Measurements from ENCODE around the gene CEP57. TPM values are rescaled to one million over a fixed set of nuclear protein-coding genes. Genes with fewer than 3 reads are reported as not detected.
"Not testable (repeated sequence)": the region's sequence is repeated elsewhere in the genome, so short reads cannot be mapped to it uniquely, and the experiment has no call there.

Gene CEP57
- polyA plus RNA-seq, 2 of the 4 experiments (the other 2 are of a cell fraction): 19.9 to 47.3 TPM

GRCh38 chr11:95806464-95806863 lies 16.2 kb downstream of the CEP57 start:
- H3K4me1 ChIP-seq; POLR2A ChIA-PET; H3K4me2 ChIP-seq; FAIRE-seq; H3K4me3 ChIP-seq; H3K9me3 ChIP-seq; DNase-seq (ENCODE audit: low read depth in 1 of 2, low spot score in 1 of 2); ATAC-seq; H3K27ac ChIP-seq; CTCF ChIA-PET: not testable (repeated sequence)
- WGBS (ENCODE audit: missing lambda C conversion rate): 94% methylated on average over 5 of the region's 6 CpGs

GRCh38 chr11:95811052-95811451 lies 20.8 kb downstream of the CEP57 start:
- CTCF ChIA-PET: not testable (repeated sequence)

GRCh38 chr11:95816037-95816436 lies 25.7 kb downstream of the CEP57 start:
- ChIA-PET CTCF (no interaction called here), POLR2A (no interaction called here)
- Histone ChIP-seq H3K4me2 (no peak overlapping the region), H3K27ac (no peak overlapping the region), H3K4me1 (no peaks in the 10 kb centered on the region), H3K9me3 (no peaks in the 10 kb centered on the region), H3K4me3 (no peak overlapping the region)
- TF ChIP-seq NFE2L2 (conservative IDR thresholded peaks at IDR 0.05; ENCODE audit: low read length): no peak
- no peak for TF ChIP-seq EHMT2 (IDR thresholded peaks at IDR 0.05; ENCODE audit: low read depth)
- TF ChIP-seq KDM1A (IDR thresholded peaks at IDR 0.05; ENCODE audit: low read depth): no peak
- TF ChIP-seq KDM5A (IDR thresholded peaks at IDR 0.05): no peak
- no peak for TF ChIP-seq MAX (IDR thresholded peaks at IDR 0.05)
- TF ChIP-seq ESRRA (IDR thresholded peaks at IDR 0.05; ENCODE audit: borderline replicate concordance, low read length): no peak
- TF ChIP-seq FOSB (CRISPR knock-in tag; IDR thresholded peaks at IDR 0.05): no peak
- no peak for TF ChIP-seq POLR2A (IDR thresholded peaks at IDR 0.05; ENCODE audit: low read length)
- TF ChIP-seq RCOR1 (IDR thresholded peaks at IDR 0.05; ENCODE audit: low read depth, low read length): no peak
- FAIRE-seq (no peak), ATAC-seq (no peak), DNase-seq (ENCODE audit: low read depth in 1 of 2, low spot score in 1 of 2) (no peak)
- WGBS (ENCODE audit: missing lambda C conversion rate): 98% methylated on average over 2 of the region's 2 CpGs

More at GRCh38 chr11:95811052-95811451, 20.8 kb downstream of the CEP57 start:
- DNase-seq (ENCODE audit: low read depth in 1 of 2, low spot score in 1 of 2); H3K27ac ChIP-seq; ATAC-seq; POLR2A ChIA-PET; H3K4me3 ChIP-seq; H3K4me1 ChIP-seq; H3K4me2 ChIP-seq; H3K9me3 ChIP-seq; FAIRE-seq: not testable (repeated sequence)
- WGBS (ENCODE audit: missing lambda C conversion rate): 94% methylated on average over 2 of the region's 4 CpGs

- Histone ChIP-seq H3K27ac (no peak overlapping the region), H3K4me2 (no peak overlapping the region), H3K4me1 (no peaks in the 10 kb centered on the region), H3K4me3 (no peak overlapping the region), H3K9me3 (no peaks in the 10 kb centered on the region)
- WGBS (ENCODE audit: missing lambda C conversion rate): 70% methylated on average over 2 of the region's 2 CpGs
- no peak for DNase-seq (ENCODE audit: low read depth in 1 of 2, low spot score in 1 of 2)
- no peak for TF ChIP-seq NPAS2 (CRISPR knock-in tag; IDR thresholded peaks at IDR 0.05; ENCODE audit: borderline replicate concordance)
- TF ChIP-seq SMC3 (IDR thresholded peaks at IDR 0.05): no peak
- no peak for TF ChIP-seq MAX (IDR thresholded peaks at IDR 0.05)
- no peak for TF ChIP-seq HDAC2 (IDR thresholded peaks at IDR 0.05)
- no peak for TF ChIP-seq ZNF302 (CRISPR knock-in tag; IDR thresholded peaks at IDR 0.05)
- TF ChIP-seq KDM1A (IDR thresholded peaks at IDR 0.05; ENCODE audit: low read depth): no peak
- TF ChIP-seq CHD2 (IDR thresholded peaks at IDR 0.05; ENCODE audit: low read length, partially characterized antibody): no peak
- no peak for TF ChIP-seq ELK1 (IDR thresholded peaks at IDR 0.05; ENCODE audit: low read depth, low read length)
- no peak for TF ChIP-seq CHD4 (IDR thresholded peaks at IDR 0.05; ENCODE audit: borderline replicate concordance)
- TF ChIP-seq RCOR1 (IDR thresholded peaks at IDR 0.05; ENCODE audit: low read depth, low read length): no peak
- no peak for TF ChIP-seq REST (IDR thresholded peaks at IDR 0.05)
- no peak for TF ChIP-seq ZC3H11A (IDR thresholded peaks at IDR 0.05)
- TF ChIP-seq RNF2 (IDR thresholded peaks at IDR 0.05; ENCODE audit: borderline replicate concordance, low read depth): no peak
- no peak for TF ChIP-seq POLR2AphosphoS2 (conservative IDR thresholded peaks at IDR 0.05; ENCODE audit: low read length)
- no peak for TF ChIP-seq POLR2A (IDR thresholded peaks at IDR 0.05; ENCODE audit: low read length)
- no peak for TF ChIP-seq SREBF2 (IDR thresholded peaks at IDR 0.05)
- no peak for TF ChIP-seq BCL3 (IDR thresholded peaks at IDR 0.05)
- TF ChIP-seq PBX3 (IDR thresholded peaks at IDR 0.05): no peak
- TF ChIP-seq RFX5 (IDR thresholded peaks at IDR 0.05): no peak
- TF ChIP-seq HOXB5 (CRISPR knock-in tag; IDR thresholded peaks at IDR 0.05): no peak
- FAIRE-seq: no peak
- POLR2A ChIA-PET: no interaction called here
- CTCF ChIA-PET: interaction anchor here (1.4 kb wide), 1 partner anchor 14 kb away, joined by 4 read pairs; no protein-coding TSS in a partner anchor
- ATAC-seq: no peak
Measured at GRCh38 chr11:95821640-95822039, 31.3 kb downstream of the CEP57 start.
